ENCODE data around the gene ATP5ME.

GRCh38 chr4:680091-680490 lies 6.0 kb upstream of the ATP5ME start:
- no peak for TF ChIP-seq CTCF (IDR thresholded peaks at IDR 0.05)
- no peak for TF ChIP-seq POLR2A (IDR thresholded peaks at IDR 0.05)

Data from body of pancreas (tissue), 4 donors.